Parathyroid adenoma (tissue), 2 donors: Measurements from ENCODE around the gene DMAC2L.

Source experiments
- H2AFZ ChIP-seq: fragments of 300-600 bp; sonication (generic); one replicate; pipeline ENCODE4 v1.7.0; 2017; ENCODE audit warnings: antibody characterized with exemption, mild to moderate bottlenecking
- H3K27ac ChIP-seq: fragments of 300-600 bp; sonication (generic); one replicate; pipeline ENCODE4 v1.7.0; 2017
- H3K27me3 ChIP-seq: fragments of 300-600 bp; sonication (generic); one replicate; pipeline ENCODE4 v1.7.0; 2017; ENCODE audit warnings: low read length; ENCODE audit not compliant: control insufficient read depth, insufficient read depth
- H3K36me3 ChIP-seq: fragments of 300-600 bp; sonication (generic); one replicate; pipeline ENCODE4 v1.7.0; 2017; ENCODE audit warnings: low read length; ENCODE audit not compliant: control insufficient read depth, insufficient read depth
- H3K4me1 ChIP-seq: fragments of 300-600 bp; sonication (generic); one replicate; pipeline ENCODE4 v1.7.0; 2017; ENCODE audit warnings: control low read depth
- H3K4me2 ChIP-seq: fragments of 300-600 bp; sonication (generic); one replicate; pipeline ENCODE4 v1.7.0; 2017; ENCODE audit warnings: low read length
- H3K4me3 ChIP-seq: fragments of 300-600 bp; sonication (generic); one replicate; pipeline ENCODE4 v1.7.0; 2017; ENCODE audit warnings: low read depth, low read length
- H3K79me2 ChIP-seq: fragments of 300-600 bp; sonication (generic); one replicate; pipeline ENCODE4 v1.7.0; 2017; ENCODE audit warnings: control low read depth
- H3K9ac ChIP-seq: fragments of 300-600 bp; sonication (generic); one replicate; pipeline ENCODE4 v1.7.0; 2017; ENCODE audit warnings: mild to moderate bottlenecking
- H3K9me3 ChIP-seq: fragments of 300-600 bp; sonication (generic); one replicate; pipeline ENCODE4 v1.7.0; 2017; ENCODE audit warnings: low read length; ENCODE audit not compliant: control insufficient read depth
- TF ChIP-seq, protein P1 (sequence below): fragments of 300-600 bp; sonication (generic); IDR thresholded peaks from one replicate; pipeline ENCODE4 v1.7.0; 2017; ENCODE audit warnings: antibody characterized with exemption, mild to moderate bottlenecking
- donor health status: primary hyperparathyroidism.

DMAC2L gene

DNA sequence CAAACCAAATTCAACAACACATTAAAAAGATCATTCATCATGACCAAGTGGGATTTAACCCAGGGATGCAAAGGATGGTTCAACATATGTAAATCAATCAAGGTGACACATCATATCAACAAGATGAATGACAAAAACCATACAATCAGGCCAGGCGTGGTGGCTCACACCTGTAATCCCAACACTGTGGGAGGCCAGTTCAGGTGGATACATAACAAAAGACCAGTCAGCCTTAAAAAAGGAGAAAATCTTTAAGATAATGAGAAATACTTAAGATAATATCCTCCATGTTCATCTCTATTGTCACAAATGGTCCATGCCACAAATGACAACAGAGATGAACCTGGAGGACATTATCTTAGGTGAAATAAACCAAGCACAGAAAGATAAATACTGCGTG lies 12.5 kb upstream of the DMAC2L start:
- H3K9ac ChIP-seq: no peak overlapping the region
- H3K4me2 ChIP-seq: no peak overlapping the region
- no peaks in the 10 kb centered on the region for H3K36me3 ChIP-seq
- H3K9me3 ChIP-seq: no peaks in the 10 kb centered on the region
- no peak overlapping the region for H3K27ac ChIP-seq
- H3K4me1 ChIP-seq: no peaks in the 10 kb centered on the region
- H3K27me3 ChIP-seq: no peaks in the 10 kb centered on the region
- no peak overlapping the region for H3K4me3 ChIP-seq
- no peak overlapping the region for H2AFZ ChIP-seq
- TF ChIP-seq, protein P1, sequence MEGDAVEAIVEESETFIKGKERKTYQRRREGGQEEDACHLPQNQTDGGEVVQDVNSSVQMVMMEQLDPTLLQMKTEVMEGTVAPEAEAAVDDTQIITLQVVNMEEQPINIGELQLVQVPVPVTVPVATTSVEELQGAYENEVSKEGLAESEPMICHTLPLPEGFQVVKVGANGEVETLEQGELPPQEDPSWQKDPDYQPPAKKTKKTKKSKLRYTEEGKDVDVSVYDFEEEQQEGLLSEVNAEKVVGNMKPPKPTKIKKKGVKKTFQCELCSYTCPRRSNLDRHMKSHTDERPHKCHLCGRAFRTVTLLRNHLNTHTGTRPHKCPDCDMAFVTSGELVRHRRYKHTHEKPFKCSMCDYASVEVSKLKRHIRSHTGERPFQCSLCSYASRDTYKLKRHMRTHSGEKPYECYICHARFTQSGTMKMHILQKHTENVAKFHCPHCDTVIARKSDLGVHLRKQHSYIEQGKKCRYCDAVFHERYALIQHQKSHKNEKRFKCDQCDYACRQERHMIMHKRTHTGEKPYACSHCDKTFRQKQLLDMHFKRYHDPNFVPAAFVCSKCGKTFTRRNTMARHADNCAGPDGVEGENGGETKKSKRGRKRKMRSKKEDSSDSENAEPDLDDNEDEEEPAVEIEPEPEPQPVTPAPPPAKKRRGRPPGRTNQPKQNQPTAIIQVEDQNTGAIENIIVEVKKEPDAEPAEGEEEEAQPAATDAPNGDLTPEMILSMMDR: no peak
- peaks cover 3% of the 10 kb centered on the region for H3K79me2 ChIP-seq

DNA sequence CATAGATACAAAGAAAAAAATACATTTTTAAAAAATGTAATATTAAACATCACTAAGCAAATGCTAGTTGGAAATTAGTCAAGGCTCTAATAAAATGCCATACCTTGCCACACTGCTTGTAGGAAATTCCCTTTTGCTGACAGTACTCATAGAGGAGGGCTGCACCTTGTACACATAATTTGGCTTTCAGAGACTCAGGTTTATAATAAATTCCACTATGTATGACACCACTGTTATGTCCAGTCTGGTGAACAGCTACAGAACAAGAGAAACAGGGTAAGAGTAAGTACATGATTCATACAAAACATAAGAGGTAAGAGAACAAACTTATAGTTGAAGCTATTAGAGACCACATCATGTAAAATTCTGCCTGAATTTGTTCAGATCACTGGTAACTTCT lies 10.2 kb upstream of the DMAC2L start:
- Histone ChIP-seq H3K9ac (no peak overlapping the region), H3K27ac (no peak overlapping the region), H3K4me1 (no peaks in the 10 kb centered on the region), H2AFZ (no peak overlapping the region), H3K79me2 (peaks cover 3% of the 10 kb centered on the region), H3K4me3 (no peak overlapping the region), H3K4me2 (no peak overlapping the region), H3K36me3 (no peaks in the 10 kb centered on the region), H3K27me3 (no peaks in the 10 kb centered on the region), H3K9me3 (no peaks in the 10 kb centered on the region)
- TF ChIP-seq, protein P1: no peak

DNA sequence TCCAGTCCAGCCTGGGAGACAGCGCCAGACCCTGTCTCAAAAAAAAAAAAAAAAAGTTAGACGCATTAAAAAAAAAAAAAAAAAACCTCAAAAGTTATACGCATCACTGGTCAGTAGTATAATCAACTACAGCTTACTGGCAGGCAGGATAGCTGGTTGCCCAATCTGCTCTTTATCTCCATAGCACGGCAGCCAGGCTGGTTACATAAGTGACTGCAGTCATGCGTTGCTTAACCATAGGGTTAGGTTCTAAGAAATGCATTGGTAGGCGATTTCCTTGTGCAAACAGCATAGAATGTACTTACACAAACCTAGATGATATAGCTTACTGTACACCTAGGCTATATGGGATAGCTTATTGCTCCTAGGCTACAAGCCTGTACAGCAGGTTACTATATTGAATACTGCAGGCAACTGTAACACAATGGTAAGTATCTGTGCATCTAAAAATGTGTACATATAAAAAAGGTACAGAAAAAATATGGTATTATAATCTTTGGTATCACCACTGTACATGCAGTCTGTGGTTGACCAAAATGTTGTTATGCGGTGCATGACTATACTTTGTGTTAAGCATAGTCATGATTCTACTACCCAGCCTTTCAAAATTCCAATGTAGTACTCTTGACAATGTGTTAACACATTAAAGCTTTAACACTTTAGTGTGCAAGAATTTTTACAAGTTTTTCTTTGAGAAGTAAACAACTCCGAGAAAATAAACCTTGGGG lies 8.2 kb upstream of the DMAC2L start:
- TF ChIP-seq, protein P1: no peak

DNA sequence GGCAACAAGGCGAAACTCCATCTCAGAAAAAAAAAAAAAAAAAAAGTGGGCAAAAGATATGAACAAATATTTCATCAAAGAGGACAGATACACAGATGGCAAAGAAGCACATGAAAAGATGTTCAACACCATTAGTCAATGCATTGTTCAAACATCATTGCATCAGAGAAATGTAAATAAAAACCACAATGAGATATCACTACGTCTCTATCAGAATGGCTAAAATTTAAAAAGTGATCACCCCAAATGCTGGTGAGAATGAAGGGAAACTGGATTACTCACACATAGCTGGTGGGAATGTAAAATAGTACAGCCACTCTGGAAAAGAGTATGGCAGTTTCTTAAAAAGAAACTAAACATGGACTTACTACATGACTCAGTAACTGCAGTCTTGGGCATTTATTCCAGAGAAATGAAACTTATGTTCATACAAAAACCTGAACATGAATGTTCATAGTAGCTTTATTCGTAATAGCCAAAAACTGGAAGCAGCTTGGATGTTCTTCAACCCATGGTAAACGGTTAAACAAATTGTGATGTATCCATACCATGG lies 3.7 kb upstream of the DMAC2L start:
- Histone ChIP-seq H2AFZ (no peak overlapping the region), H3K4me3 (no peak overlapping the region), H3K4me2 (no peak overlapping the region), H3K27me3 (no peaks in the 10 kb centered on the region), H3K36me3 (no peaks in the 10 kb centered on the region), H3K27ac (no peak overlapping the region), H3K9me3 (no peaks in the 10 kb centered on the region), H3K79me2 (peaks cover 11% of the 10 kb centered on the region), H3K9ac (no peak overlapping the region), H3K4me1 (peaks cover 10% of the 10 kb centered on the region)
- TF ChIP-seq, protein P1: no peak

More for the DNA sequence above, 8.2 kb upstream of the DMAC2L start:
- no peaks in the 10 kb centered on the region for H3K27me3 ChIP-seq
- no peaks in the 10 kb centered on the region for H3K79me2 ChIP-seq
- H3K9ac ChIP-seq: no peak overlapping the region
- H3K27ac ChIP-seq: no peak overlapping the region
- no peaks in the 10 kb centered on the region for H3K36me3 ChIP-seq
- no peak overlapping the region for H3K4me2 ChIP-seq
- no peak overlapping the region for H3K4me3 ChIP-seq
- no peaks in the 10 kb centered on the region for H3K9me3 ChIP-seq
- no peak overlapping the region for H2AFZ ChIP-seq
- no peaks in the 10 kb centered on the region for H3K4me1 ChIP-seq

GRCh38 chr14:50310445-50310844 lies 1.7 kb upstream of the DMAC2L start:
- Histone ChIP-seq H3K79me2 (peaks cover 18% of the 10 kb centered on the region), H3K9me3 (no peaks in the 10 kb centered on the region), H3K27ac (no peak overlapping the region)

More at GRCh38 chr14:50310445-50310844, 1.7 kb upstream of the DMAC2L start:
- no peak overlapping the region for H3K9ac ChIP-seq
- H2AFZ ChIP-seq: no peak overlapping the region
- TF ChIP-seq, protein P1: no peak
- no peaks in the 10 kb centered on the region for H3K27me3 ChIP-seq
- no peak overlapping the region for H3K4me2 ChIP-seq
- H3K4me1 ChIP-seq: peaks cover 10% of the 10 kb centered on the region
- H3K4me3 ChIP-seq: no peak overlapping the region
- no peaks in the 10 kb centered on the region for H3K36me3 ChIP-seq
